ENCODE data around the gene BCR. TPM values are rescaled to one million over a fixed set of nuclear protein-coding genes. Genes with fewer than 3 reads are reported as not detected.

The BCR gene
- total and polyA plus RNA-seq, 2 of the 13 experiments (the other 11 are each of a cell fraction or from before 2014, with no cell fraction given) = 19.9 to 33.6 TPM

DNA sequence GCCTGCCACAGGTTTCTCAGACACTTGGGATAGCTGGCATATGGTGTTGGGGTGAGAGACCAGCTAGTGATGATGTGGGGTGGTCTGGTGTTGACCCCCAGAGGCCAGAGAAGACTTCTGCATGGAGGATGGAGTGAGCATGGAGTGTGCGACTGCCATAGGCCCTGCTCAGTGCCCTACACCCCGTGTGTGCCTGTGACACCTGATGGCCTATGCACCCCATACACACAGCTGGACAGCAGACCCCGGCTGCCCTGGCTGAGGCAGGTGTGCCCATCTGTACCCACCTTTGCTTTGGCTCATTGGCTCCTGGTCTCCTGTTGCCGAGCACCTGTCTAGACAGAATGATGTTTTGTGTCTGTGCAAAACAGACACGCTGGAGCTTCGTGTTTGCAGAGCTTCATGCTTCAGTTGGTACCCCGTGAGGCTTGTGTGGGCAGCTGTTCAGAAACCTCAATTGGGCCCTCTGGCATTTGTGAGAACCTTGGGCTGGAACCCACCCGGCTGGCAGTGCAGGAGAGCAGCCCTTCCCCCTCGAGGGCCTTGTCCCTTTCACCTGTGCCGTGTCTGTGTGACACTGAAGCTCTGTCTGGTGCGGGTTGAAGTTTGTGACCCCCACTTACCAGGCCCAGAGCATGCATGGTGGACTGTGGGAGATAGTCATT is 27.6 kb downstream of the BCR start (continued):
- TF ChIP-seq, protein P1, sequence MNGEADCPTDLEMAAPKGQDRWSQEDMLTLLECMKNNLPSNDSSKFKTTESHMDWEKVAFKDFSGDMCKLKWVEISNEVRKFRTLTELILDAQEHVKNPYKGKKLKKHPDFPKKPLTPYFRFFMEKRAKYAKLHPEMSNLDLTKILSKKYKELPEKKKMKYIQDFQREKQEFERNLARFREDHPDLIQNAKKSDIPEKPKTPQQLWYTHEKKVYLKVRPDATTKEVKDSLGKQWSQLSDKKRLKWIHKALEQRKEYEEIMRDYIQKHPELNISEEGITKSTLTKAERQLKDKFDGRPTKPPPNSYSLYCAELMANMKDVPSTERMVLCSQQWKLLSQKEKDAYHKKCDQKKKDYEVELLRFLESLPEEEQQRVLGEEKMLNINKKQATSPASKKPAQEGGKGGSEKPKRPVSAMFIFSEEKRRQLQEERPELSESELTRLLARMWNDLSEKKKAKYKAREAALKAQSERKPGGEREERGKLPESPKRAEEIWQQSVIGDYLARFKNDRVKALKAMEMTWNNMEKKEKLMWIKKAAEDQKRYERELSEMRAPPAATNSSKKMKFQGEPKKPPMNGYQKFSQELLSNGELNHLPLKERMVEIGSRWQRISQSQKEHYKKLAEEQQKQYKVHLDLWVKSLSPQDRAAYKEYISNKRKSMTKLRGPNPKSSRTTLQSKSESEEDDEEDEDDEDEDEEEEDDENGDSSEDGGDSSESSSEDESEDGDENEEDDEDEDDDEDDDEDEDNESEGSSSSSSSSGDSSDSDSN (CRISPR knock-in tag; IDR thresholded peaks at IDR 0.05) = no peak
- TF ChIP-seq GZF1 (CRISPR knock-in tag; IDR thresholded peaks at IDR 0.05) (no peak), ZNF335 (CRISPR knock-in tag; IDR thresholded peaks at IDR 0.05) (no peak), SIX1 (CRISPR knock-in tag; IDR thresholded peaks at IDR 0.05; ENCODE audit: borderline replicate concordance) (no peak), NR2F1 (CRISPR knock-in tag; IDR thresholded peaks at IDR 0.05) (no peak), RELA (CRISPR knock-in tag; IDR thresholded peaks at IDR 0.05) (no peak), ZFP1 (CRISPR knock-in tag; IDR thresholded peaks at IDR 0.05) (no peak), ZNF10 (CRISPR knock-in tag; IDR thresholded peaks at IDR 0.05; ENCODE audit: borderline replicate concordance, low read depth) (no peak), TAF15 (IDR thresholded peaks at IDR 0.05; ENCODE audit: low read depth, low read length, poor library complexity, severe bottlenecking) (no peak), MBD4 (IDR thresholded peaks at IDR 0.05; ENCODE audit: borderline replicate concordance, low read length) (no peak), ZNF160 (CRISPR knock-in tag; IDR thresholded peaks at IDR 0.05) (no peak), ELF4 (CRISPR knock-in tag; IDR thresholded peaks at IDR 0.05; ENCODE audit: borderline replicate concordance) (no peak)
- TF ChIP-seq, protein P2, sequence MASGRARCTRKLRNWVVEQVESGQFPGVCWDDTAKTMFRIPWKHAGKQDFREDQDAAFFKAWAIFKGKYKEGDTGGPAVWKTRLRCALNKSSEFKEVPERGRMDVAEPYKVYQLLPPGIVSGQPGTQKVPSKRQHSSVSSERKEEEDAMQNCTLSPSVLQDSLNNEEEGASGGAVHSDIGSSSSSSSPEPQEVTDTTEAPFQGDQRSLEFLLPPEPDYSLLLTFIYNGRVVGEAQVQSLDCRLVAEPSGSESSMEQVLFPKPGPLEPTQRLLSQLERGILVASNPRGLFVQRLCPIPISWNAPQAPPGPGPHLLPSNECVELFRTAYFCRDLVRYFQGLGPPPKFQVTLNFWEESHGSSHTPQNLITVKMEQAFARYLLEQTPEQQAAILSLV (CRISPR knock-in tag; IDR thresholded peaks at IDR 0.05; ENCODE audit: borderline replicate concordance) = no peak
- TF ChIP-seq, protein P3, sequence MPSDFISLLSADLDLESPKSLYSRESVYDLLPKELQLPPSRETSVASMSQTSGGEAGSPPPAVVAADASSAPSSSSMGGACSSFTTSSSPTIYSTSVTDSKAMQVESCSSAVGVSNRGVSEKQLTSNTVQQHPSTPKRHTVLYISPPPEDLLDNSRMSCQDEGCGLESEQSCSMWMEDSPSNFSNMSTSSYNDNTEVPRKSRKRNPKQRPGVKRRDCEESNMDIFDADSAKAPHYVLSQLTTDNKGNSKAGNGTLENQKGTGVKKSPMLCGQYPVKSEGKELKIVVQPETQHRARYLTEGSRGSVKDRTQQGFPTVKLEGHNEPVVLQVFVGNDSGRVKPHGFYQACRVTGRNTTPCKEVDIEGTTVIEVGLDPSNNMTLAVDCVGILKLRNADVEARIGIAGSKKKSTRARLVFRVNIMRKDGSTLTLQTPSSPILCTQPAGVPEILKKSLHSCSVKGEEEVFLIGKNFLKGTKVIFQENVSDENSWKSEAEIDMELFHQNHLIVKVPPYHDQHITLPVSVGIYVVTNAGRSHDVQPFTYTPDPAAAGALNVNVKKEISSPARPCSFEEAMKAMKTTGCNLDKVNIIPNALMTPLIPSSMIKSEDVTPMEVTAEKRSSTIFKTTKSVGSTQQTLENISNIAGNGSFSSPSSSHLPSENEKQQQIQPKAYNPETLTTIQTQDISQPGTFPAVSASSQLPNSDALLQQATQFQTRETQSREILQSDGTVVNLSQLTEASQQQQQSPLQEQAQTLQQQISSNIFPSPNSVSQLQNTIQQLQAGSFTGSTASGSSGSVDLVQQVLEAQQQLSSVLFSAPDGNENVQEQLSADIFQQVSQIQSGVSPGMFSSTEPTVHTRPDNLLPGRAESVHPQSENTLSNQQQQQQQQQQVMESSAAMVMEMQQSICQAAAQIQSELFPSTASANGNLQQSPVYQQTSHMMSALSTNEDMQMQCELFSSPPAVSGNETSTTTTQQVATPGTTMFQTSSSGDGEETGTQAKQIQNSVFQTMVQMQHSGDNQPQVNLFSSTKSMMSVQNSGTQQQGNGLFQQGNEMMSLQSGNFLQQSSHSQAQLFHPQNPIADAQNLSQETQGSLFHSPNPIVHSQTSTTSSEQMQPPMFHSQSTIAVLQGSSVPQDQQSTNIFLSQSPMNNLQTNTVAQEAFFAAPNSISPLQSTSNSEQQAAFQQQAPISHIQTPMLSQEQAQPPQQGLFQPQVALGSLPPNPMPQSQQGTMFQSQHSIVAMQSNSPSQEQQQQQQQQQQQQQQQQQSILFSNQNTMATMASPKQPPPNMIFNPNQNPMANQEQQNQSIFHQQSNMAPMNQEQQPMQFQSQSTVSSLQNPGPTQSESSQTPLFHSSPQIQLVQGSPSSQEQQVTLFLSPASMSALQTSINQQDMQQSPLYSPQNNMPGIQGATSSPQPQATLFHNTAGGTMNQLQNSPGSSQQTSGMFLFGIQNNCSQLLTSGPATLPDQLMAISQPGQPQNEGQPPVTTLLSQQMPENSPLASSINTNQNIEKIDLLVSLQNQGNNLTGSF (CRISPR knock-in tag; IDR thresholded peaks at IDR 0.05) = no peak
